Mesodermal cell (in vitro differentiated cells): ENCODE measurements around the gene COL23A1.

Experiments
- H3K27ac ChIP-seq: 2 replicates; pipeline ENCODE4 v1.7.0; 2013; ENCODE audit warnings: mild to moderate bottlenecking, low read depth, low read length, moderate library complexity; ENCODE audit not compliant: severe bottlenecking
- H3K36me3 ChIP-seq: 2 replicates; pipeline ENCODE4 v1.7.1; 2013; ENCODE audit warnings: mild to moderate bottlenecking, low read length, moderate library complexity; ENCODE audit not compliant: control insufficient read depth, insufficient read depth
- H3K4me1 ChIP-seq: one replicate; pipeline ENCODE4 v1.7.1; 2013; ENCODE audit warnings: mild to moderate bottlenecking, low read length; ENCODE audit not compliant: insufficient read depth, control insufficient read depth, poor library complexity, severe bottlenecking
- H3K4me3 ChIP-seq: 2 replicates; pipeline ENCODE4 v1.7.0; 2013; ENCODE audit warnings: low read length, control low read depth, mild to moderate bottlenecking; ENCODE audit not compliant: insufficient read depth, poor library complexity, severe bottlenecking; ENCODE audit errors: extremely low read depth
- H3K9me3 ChIP-seq: 2 replicates; pipeline ENCODE4 v1.7.1; 2013; ENCODE audit warnings: mild to moderate bottlenecking, low read length, moderate library complexity; ENCODE audit not compliant: control insufficient read depth
- WGBS, 2 experiments: methylation state at CpG; one replicate each; pipeline ENCODE4 v1.1.5; 2013; ENCODE audit warnings: missing lambda C conversion rate in 2 of 2; ENCODE audit not compliant: insufficient coverage in 2 of 2; 5-methylcytosine and 5-hydroxymethylcytosine counted together

Gene COL23A1

GRCh38 chr5:178208540-178209227, 381.5 kb downstream of the COL23A1 start:
- Histone ChIP-seq H3K4me1 (peaks cover 15% of the 10 kb centered on the region), H3K9me3 (no peaks in the 10 kb centered on the region), H3K27ac (no peak overlapping the region), H3K4me3 (no peak overlapping the region), H3K36me3 (peaks cover 84% of the 10 kb centered on the region)
- WGBS, 2 experiments, result 90 to 97% methylated on average over 2 to 5 of the region's 5 CpGs

DNA sequence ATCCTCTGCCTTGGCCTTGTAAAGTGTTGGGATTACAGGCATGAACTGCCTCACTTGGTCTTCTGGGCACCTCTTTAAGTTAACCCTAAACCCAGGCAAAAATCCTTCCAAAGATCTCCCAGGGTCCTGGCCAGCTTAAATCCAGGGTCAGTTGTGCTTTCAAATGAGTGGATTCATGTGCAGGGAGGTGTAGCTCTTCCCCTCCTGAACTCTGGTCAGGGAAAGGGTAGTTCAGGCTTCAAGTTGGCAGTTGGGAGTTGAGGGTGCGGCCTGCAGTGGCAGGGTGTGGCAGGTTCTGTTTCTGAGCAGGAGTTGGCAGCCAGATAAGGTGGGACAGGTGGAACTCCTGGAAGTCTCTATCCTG, 382.3 kb downstream of the COL23A1 start:
- H3K9me3 ChIP-seq, result no peaks in the 10 kb centered on the region
- H3K4me3 ChIP-seq, result no peak overlapping the region
- peaks cover 15% of the 10 kb centered on the region for H3K4me1 ChIP-seq
- no peak overlapping the region for H3K27ac ChIP-seq
- WGBS, 2 experiments, result 100% methylated on average over 1 of the region's 1 CpG; no CpG with 5 or more reads in 1 of the 2 experiments
- peaks cover 76% of the 10 kb centered on the region for H3K36me3 ChIP-seq

DNA sequence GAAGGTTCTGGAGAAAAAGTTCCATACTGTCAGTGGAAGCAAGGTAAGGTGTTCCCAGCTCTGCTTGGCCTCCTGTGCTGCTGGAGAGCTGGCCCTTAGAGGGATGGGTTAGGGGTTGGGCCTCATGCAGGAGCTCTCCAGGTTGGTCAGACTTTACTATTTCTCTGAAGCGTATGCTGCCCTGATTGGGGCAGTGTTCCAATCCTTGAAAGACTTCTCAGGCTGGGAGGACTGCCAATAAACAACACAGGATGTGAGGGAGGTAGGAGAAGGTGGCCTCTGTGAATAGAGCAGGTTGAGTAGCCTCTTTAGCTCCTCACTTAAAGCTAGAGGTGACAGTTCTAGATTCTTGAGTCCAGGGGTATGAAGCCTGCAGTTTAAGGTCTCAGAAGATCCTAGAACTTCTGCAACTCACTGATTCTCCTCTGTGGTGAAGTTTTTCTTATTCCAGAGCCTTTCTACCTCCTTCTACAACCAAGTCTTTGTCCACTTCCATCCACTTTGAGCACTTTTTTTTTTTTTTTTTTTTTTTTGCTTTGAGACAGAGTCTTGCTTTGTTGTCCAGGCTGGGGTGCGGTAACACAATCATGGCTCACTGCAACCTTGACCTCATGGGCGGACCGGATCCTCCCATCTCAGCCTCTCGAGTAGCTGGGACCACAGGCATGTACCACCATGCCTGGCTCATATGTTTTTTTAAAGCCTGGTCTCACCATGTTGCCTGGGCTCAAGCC, 382.8 kb downstream of the COL23A1 start:
- no peaks in the 10 kb centered on the region for H3K9me3 ChIP-seq
- peak overlapping the region; percentile 90 for H3K4me3 ChIP-seq
- peaks cover 15% of the 10 kb centered on the region for H3K4me1 ChIP-seq
- 99 to 100% methylated on average over 5 of the region's 5 CpGs for WGBS, 2 experiments
- H3K36me3 ChIP-seq, result peaks cover 70% of the 10 kb centered on the region
- H3K27ac ChIP-seq, result no peak overlapping the region

DNA sequence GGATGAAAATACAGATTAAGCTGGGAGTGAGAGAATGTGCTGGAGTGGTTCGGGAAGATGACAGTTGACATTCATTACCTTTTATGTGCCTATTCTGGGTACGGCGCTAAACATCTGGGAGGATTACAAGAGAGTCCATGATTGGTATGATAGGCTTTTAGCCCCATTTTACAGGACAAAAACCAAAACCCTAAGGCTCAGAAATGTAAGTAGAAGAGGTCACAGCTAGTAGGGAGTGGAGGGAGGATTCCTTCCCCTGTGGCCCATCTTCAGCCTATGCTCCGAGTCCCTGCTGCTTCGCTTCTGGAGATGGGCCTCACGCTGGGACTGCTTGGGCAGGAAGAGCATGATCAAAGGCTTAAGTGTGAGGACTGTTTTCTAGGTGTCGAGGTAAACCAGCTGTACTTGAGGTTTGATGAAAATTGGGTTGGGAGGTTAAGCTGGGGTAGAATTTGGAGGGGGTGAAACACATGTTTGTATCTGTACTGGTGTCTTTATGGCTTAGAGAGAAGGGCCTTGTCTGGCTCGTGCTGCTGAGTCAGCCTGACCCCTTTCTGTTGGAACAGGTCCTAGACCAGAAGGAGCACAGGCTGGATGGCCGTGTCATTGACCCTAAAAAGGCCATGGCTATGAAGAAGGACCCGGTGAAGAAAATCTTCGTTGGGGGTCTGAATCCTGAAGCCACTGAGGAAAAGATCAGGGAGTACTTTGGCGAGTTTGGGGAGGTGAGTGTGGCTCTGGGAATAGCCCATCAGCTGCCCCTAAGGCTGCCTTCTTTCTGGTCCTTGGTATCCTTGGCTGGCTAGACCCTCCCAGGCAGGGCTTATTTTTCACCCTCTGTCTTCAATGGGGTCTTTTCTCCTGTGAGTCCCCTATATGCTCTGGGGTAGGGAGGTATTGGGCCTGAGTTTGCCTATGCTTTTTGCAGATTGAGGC, 383.8 kb downstream of the COL23A1 start:
- H3K27ac ChIP-seq, result no peak overlapping the region
- WGBS, 2 experiments, result 61 to 69% methylated on average over 8 to 10 of the region's 12 CpGs
- no peaks in the 10 kb centered on the region for H3K9me3 ChIP-seq
- H3K36me3 ChIP-seq, result peaks cover 61% of the 10 kb centered on the region
- H3K4me3 ChIP-seq, result peak overlapping the region; percentile 90
- H3K4me1 ChIP-seq, result peaks cover 15% of the 10 kb centered on the region

DNA sequence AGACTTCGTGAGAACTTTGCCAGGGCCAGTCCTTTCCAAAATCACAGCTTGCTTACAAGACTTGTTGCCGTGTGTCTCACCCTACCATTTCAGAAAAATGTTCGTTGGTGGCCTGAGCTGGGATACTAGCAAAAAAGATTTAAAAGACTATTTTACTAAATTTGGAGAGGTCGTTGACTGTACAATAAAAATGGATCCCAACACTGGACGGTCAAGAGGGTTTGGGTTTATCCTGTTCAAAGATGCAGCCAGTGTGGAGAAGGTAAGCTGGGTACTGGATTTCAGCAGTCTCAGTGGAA, 384.5 kb downstream of the COL23A1 start:
- Histone ChIP-seq H3K4me1 (peaks cover 15% of the 10 kb centered on the region), H3K4me3 (peak overlapping the region; percentile 90), H3K27ac (peak overlapping the region; percentile 36), H3K36me3 (peaks cover 54% of the 10 kb centered on the region), H3K9me3 (no peaks in the 10 kb centered on the region)
- 4 to 7% methylated on average over 3 to 5 of the region's 5 CpGs for WGBS, 2 experiments

DNA sequence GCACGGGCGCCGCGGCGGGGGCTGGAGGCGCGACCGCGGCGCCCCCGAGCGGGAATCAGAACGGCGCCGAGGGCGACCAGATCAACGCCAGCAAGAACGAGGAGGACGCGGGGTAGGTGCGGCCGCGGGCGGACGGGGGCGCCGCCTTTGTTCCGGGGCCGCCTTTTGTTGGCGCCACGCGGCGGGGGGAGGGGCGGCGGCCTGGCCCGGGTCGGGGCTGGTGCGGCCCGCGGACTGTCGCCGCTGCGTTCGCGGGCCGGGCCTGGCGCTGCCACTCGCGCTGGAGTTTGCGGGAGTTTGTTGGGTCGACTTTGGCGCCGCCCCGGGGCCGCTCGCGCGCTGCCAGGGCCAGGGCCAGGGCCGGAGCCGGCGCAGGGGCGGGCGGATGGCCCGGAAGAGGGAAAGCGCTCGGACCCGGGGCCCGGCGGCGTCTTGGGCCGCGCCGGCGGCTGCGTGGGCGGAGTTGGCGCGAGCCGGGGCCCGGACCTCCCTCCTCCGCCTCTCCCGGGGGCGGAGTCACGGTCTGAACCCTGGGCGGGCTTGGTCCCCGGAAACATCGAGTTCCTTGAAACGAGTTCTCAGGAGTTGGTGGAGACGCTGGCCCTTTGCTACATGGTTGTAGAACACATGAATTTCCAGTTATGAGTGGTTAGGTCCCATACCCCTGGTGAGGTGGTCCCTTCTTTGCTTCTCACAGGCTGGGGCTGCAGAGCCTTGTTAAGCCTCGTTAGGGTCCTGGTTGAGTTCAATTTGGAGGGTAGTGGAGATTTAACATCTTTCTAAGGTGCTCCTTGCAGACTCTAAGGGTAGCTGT, 385.1 kb downstream of the COL23A1 start:
- H3K36me3 ChIP-seq, result peaks cover 48% of the 10 kb centered on the region
- H3K9me3 ChIP-seq, result no peaks in the 10 kb centered on the region
- WGBS, 2 experiments, result 0 to 1% methylated on average over 49 to 63 of the region's 90 CpGs
- peak overlapping the region; percentile 93 for H3K27ac ChIP-seq
- H3K4me1 ChIP-seq, result peaks cover 15% of the 10 kb centered on the region
- H3K4me3 ChIP-seq, result peak overlapping the region; percentile 90

GRCh38 chr5:178204182-178204934, 385.8 kb downstream of the COL23A1 start, which contains the start of gene HNRNPAB:
Gene HNRNPAB (plus strand): TSS chr5:178204533. CDS start chr5:178204838, 305 bp downstream.
- Histone ChIP-seq H3K27ac (peak within 1 kb of the TSS; percentile 93), H3K36me3 (peaks cover 40% of the 10 kb centered on the region), H3K4me1 (peaks cover 15% of the 10 kb centered on the region), H3K9me3 (no peaks in the 10 kb centered on the region), H3K4me3 (peak within 1 kb of the TSS; percentile 90)
- 0 to 1% methylated on average over 85 to 92 of the region's 96 CpGs for WGBS, 2 experiments

DNA sequence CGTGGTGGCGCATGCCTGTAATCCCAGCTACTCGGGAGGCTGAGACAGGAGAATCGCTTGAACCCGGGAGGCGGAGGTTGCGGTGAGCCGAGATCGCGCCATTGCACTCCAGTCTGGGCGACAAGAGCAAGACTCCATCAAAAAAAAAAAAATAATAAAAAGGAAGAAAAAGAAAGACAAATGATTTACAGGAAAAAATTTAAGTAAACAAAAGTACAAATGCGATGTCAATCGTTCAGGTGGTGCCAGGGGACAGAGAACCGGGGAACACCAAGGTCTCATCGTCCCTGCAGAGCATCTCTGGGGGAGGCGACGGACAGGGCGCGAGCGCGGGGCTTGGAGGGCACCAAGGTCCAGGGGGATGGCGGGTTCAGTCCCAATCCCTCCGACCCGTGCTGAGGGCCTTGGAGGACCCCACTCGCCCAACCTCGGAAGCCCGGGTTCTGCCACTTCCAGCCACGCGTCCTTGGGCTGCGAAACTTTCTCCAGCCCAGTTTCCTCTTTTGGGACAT, 386.5 kb downstream of the COL23A1 start:
- WGBS, 2 experiments, result 5 to 9% methylated on average over 10 to 18 of the region's 30 CpGs
- Histone ChIP-seq H3K27ac (peak overlapping the region; percentile 57), H3K9me3 (no peaks in the 10 kb centered on the region), H3K36me3 (peaks cover 34% of the 10 kb centered on the region), H3K4me1 (peaks cover 15% of the 10 kb centered on the region), H3K4me3 (peak overlapping the region; percentile 90)

DNA sequence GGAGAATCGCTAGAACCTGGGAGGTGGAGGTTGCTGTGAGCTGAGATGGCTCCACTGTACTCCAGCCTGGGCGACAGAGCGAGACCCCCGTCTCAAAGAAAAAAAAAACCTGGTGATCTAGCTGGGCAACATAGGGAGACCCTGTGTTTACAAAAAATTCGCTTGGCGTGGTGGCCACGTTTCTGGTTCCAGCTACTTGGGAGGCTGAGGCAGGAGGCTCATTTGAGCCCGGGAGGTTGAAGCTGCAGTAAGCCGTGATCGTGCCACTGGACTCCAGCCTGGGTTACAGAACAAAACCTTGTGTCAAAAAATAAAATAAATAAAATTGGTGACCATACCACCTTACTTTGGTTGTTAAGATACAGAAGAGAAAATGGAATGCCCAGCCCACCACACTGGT, 387.7 kb downstream of the COL23A1 start:
- peaks cover 22% of the 10 kb centered on the region for H3K36me3 ChIP-seq
- peaks cover 15% of the 10 kb centered on the region for H3K4me1 ChIP-seq
- no peaks in the 10 kb centered on the region for H3K9me3 ChIP-seq
- no peak overlapping the region for H3K27ac ChIP-seq
- H3K4me3 ChIP-seq, result no peak overlapping the region
- 89 to 94% methylated on average over 8 of the region's 10 CpGs for WGBS, 2 experiments
